A673 (cell line): ENCODE measurements around the gene PROX2.

Experiments used
- CTCF ChIP-seq: fragments of 300-800, 200-600 bp; sonication (generic); conservative IDR thresholded peaks from 2 replicates; pipeline ENCODE4 v1.5.1; 2017; ENCODE audit warnings: low read depth, mild to moderate bottlenecking, antibody characterized with exemption, low read length, moderate library complexity, mixed read lengths
- EZH2 ChIP-seq: fragments of 200-600 bp; sonication (generic); IDR thresholded peaks from 2 replicates; pipeline ENCODE4 v1.6.1; 2017; ENCODE audit warnings: borderline replicate concordance, low read depth, mild to moderate bottlenecking, mixed read lengths, antibody characterized with exemption, low read length; ENCODE audit not compliant: poor library complexity, severe bottlenecking

GRCh38 chr14:74841230-74842207 lies 34.4 kb downstream of the PROX2 start:
- TF ChIP-seq CTCF (no peak), EZH2 (no peak)
